HG02973 (cell line): ENCODE results near the gene CCDC187.
"Not testable (repeated sequence)": the region's sequence is repeated elsewhere in the genome, so short reads cannot be mapped to it uniquely, and the experiment has no call there.

Source experiments
- ATAC-seq: cut with Tn5 transposase; IDR thresholded peaks from one replicate; pipeline ENCODE4 v1.9.1; 2021; ENCODE audit warnings: moderate library complexity; ENCODE audit not compliant: unreplicated experiment

CCDC187 gene

DNA sequence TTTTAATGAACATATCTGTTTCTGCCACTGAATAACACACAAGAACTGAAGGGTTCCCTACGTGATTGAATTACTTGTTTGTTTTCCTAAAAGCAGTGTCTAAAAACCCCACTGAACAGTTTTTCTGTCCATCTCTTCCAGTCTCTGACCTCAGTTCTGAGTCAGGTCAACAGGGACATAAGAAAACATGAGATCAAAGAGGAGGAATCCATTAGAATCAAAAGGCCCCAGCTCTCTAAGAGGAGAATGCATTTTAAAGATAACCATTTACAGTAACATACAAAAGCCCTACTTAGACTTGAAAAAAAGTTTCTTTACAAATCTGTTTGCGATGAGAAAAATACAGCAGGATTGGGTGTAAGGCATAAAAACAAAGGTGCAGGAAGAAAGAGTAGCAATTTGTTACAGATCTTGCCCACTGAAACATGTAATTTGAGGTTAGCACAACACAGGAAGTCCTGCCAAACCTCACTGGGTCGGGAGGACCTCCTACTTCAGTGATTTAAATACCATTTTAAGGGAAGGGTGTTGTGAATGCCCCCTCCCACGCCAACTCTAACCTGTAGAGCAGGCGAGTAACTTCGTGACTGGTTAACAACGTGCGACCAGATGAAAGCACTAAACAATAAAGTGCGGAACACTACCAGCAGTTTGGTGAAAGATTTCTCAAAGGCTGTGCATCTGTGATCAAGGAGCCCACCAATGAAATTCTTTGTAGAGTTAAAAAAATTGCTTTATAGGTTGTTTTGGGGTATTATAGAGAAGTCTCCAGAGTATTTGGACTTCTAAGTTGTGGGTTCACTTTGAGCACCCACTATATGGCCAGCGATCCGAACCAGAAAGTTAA is 59.5 kb downstream of the CCDC187 start:
- no peak for ATAC-seq

DNA sequence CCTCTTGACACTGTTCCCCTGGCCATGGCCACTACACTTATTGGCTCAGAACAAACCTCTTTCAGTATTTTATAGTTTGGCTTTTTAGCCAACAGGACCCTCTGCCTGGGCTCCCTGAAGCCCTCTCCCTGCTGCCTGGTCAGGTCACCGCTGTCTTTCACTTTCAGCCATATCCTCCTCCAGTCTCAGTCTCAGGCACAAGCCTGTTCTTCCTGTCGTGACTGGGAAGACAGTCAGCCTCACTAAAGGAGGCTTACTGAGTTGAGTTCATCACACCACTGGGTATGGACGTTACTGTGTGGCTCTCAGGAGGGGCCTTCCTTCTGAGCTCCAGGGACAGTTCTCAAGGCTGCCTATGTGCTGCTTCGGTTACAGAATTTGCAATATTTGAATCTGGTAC is 60.3 kb downstream of the CCDC187 start:
- no peak for ATAC-seq

DNA sequence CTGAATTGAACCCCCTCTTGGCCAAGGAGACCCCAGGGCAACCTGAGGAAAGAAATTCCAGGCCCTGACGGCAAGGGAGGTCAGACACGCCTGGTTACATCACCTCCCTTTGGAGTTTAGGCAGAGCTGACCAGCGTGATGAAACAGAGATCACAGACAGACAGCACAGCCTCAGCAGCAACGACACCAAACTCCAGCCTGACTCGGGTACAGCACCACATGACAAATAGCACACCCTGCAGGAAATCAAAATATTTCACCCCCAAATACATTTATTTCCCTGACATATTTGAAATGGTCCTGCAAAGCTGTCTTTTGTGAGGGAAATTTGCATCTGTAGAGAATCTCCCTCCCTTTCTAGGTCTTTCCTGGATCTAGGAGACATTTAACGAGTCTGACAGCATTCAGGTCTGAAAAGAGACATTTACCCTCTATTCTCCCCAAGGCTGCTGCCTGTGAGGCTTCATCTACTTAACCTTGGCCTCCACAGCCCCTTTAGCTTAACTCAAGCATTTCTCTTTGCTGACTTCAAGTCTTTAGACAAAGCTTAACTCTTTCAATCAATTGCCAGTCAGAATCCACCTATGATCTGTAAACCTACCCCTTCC is 60.9 kb downstream of the CCDC187 start:
- ATAC-seq = no peak

DNA sequence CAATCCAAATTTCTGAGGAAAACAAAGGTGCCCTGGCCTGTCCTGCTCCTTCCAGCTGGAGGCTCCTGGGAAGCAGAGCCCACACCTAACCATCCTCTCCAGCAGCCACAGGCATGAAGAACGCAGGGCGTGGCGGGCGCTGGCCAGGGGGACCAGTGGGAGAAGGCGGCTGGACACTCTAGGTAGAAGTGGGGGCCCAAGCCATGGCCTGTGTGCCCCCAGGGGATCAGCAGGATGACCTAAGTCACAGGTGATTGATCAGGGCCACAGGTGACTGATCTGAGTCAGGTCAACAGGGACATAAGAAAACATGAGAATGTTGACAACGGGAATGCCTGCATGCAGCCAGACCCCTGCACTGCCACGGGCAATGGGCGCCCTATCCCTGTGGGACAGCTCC is 61.6 kb downstream of the CCDC187 start:
- ATAC-seq = no peak

DNA sequence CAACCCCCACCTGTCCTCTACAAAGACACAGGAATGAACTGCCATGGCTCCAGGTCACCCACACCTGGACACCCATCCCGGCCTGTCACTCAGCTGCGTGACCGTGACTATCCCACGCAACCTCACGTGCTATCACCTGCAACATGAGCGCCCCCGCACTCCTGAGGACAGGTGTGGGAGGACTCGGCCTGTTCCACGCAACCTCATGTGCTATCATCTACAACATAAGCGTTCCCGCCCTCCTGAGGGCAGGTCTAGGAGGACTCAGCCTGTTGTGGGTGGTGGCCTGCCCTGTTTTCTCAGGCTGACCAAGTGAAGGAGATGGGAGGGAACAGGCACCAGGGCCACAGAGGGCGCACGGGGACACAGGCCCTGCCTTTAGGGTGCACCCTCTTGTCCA is 62.4 kb downstream of the CCDC187 start:
- ATAC-seq = no peak

DNA sequence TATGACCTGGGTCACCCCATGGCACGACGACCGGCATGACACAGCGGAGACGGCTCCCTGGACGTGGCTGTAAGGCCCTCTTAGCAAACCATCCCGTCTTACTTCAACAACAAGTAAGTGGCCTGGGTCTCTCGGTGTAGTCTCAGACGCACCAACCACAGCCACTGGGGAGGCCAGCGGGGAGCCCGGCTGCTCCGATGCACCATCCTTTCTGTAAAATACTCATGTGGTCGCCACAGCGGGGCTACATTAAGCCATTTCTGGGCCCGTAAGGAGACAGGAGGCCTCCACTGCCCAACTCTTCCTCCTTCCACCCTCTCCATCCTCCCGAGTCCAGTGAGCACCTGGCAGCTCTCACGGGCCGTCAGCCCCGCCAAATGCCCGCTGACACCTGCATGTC is 63.0 kb downstream of the CCDC187 start:
- ATAC-seq = no peak

DNA sequence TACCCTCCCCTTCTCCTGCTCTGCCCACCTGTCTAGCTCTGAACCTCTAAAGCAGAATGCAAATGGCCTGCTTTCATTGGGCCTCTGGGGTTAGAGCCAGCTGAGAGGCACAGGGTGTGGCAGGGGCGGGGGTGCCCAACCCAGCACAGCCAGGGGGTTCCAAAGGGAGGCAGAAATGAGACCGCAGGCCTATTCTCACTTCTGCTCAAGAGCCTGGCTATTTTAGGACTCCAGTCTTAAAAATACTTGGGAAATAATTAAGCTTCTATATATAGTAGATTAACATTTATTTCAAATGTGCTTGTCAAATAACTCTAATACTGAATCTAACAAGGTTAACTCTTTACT is 63.9 kb downstream of the CCDC187 start:
- no peak for ATAC-seq

DNA sequence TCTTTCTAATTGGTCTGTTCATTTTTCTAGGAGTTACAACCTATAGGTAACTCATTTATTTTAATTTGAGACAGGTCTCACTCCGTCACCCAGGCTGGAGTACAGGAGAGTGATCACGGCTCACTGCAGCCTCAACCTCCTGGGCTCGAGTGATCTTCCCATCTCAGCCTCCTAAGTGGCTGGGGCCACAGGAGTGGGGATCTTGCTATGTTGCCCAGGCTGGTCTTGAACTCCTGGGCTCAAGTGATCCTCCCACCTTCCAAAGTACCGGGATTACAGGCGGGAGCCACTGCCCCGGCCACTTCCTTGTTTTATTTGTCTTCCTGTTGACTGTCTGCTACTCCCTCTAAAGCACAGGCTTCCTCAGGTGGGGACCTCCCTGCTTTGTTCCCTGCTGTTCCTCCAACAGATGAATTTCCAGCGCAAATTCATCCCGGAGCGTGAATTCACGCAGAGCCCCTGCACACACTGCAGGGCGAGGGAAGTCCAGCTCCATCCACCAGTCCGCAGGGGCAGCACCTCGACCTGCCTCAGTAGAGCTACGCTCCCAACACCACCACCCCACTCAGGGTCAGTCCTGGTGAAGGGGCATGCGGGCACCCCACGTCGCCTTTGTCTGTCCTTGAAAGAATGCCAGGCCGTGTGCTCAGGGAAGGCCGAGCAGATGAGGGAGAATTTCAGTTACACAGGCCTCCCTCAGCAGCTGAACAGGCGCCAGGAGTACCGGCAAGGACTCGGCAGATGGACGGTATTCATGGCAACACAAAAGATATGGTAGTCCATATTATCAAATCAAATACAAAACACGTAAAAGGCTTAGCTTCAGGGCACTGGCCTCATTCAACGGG is 64.5 kb downstream of the CCDC187 start:
- ATAC-seq = no peak

DNA sequence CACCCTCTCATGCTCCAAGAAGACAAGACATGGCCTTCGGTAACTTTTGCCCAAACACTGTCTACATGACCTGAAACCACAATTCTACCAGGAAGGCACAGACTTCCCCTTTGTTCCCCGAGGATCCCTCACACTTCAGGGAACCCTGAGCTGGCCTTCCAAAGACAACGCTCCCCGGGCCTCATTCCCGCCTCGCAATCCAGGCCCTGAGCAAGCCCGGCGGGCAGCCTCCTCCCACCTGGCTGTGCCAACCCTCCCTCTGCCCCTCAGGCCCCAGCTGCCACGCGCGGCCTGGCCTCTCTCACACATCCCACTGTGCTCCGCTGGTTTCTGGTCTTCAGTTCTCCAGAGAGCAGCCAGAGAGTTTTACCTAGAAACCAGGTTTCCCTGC is 65.6 kb downstream of the CCDC187 start:
- ATAC-seq = no peak

DNA sequence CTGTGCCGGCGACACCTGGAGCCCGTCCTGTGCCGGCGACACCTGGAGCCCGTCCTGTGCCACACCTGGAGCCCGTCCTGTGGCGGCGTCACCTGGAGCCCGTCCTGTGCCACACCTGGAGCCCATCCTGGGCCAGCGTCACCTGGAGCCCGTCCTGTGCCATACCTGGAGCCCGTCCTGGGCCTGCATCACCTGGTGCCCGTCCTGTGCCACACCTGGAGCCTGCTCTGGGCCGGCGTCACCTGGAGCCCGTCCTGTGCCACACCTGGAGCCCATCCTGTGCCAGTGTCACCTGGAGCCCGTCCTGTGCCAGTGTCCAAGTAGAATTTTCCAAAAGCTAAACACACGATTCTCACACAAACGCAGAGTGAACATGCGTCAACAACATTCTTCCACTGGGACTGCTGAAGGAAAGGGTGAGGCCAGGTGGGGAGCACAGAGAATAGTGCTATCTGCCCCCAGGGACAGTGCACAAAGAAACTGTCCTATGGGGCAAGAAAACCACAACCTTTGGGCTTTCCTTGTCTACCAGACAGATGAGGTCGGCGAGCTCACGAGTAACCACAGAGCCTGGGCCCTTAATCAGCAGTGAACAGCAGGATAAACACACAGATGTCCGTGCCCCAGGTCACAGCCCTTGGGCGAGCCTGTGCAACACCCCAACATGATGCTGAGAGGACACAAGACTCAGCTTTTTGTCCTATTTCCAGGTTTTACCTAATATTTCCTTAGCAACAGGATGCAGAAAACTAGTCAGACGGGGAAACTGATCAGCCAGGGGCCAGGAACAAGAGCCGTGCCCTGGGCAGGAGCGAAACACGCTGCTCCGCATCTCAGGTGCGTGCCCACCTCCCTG is 66.2 kb downstream of the CCDC187 start:
- ATAC-seq = no peak

DNA sequence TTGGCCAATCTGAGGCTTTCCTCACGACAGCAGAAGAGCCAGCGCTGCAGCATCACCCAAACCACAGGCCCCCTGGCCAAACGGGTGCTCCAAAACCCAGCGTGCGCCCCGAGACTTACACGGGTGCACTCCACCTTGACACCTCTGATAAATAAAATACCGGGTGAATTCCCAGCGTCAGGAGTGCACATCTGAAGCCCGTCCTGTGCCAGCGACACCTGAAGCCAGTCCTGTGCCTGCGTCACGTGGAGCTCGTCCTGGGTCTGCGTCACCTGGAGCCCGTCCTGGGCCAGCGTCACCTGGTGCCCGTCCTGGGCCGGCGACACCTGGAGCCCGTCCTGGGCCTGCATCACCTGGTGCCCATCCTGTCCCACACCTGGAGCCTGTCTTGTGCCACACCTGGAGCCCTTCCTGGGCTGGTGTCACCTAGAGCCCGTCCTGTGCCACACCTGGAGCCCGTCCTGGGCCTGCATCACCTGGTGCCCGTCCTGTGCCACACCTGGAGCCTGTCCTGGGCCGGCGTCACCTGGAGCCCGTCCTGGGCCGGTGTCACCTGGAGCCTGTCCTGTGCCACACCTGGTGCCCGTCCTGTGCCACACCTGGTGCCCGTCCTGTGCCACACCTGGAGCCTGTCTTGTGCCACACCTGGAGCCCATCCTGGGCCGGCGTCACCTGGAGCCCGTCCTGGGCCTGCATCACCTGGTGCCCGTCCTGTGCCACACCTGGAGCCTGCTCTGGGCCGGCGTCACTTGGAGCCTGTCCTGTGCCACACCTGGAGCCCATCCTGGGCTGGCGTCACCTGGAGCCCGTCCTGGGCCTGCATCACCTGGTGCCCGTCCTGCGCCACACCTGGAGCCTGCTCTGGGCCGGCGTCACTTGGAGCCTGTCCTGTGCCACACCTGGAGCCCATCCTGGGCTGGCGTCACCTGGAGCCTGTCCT is 67.2 kb downstream of the CCDC187 start:
- not testable (repeated sequence) for ATAC-seq

DNA sequence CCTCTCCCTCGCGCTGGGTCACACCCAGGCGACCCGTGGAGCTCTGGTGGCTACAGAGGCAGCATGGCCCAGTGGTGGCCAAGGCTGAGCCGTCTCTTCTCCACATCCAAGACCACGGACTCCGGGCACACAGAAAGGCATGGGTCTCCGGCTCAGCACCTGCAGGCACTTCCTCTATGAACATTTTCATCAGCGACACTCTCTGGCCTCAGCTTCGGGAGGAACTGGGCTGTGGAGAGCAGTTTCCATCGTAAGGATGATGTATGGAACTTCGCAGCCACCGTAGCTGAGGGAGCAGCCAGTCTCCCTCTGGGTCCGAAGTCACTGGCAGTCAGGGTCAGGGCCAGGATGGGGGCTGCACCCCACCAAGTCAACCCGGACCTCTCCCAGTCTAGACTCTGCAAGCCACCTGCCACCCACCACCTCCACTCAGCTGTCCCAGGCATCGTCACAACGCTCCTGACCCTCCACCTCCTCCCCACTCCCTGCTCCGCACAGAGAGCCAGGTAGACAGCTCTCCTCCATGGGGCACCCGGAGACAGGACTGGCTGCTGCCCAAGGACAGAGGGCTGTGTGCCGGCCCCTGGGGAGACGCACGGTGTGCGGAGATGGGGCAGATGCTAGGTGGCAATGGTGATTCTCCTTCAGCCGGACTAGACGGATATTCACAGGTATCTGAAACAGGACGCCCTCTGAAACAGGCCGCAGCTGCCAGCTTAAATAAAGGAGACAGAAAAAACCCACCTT is 68.0 kb downstream of the CCDC187 start:
- ATAC-seq = no peak

DNA sequence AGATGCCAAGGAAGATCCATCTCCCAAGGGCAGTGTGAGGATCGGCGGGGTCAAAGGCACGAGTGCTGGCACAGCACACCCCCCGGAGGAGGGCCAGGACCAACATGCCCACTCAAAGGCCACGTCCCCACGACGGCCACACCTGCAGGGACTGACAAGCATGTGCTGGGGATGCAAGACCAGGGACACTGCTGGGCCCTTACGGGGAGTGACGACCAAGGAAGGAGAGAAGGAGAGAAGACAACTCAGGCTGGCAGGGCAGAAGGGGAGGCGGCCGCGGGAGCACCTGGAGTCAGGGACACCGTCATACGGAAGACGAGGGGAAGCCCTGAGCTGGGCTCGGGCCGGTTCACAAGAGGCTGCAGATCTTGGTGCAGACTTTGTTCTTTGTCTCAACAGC is 68.7 kb downstream of the CCDC187 start:
- ATAC-seq = no peak

DNA sequence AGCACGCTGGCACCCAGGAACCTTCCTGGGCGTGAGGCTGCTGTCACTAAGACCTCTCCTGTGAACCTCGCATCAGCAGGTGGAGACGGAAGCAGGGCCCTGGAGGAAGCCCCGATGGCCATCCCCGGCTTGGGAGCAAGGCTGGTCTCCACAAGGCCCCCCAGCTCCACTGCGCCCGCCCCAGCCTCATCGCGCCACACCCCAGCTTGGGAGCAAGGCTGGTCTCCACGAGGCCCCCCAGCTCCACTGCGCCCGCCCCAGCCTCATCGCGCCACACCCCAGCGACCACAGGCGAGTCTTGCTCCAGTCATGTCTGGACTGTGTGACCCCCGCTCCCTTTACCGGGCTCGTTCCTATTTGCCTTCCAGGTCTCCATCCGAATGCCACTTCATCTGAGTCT is 69.3 kb downstream of the CCDC187 start:
- no peak for ATAC-seq

DNA sequence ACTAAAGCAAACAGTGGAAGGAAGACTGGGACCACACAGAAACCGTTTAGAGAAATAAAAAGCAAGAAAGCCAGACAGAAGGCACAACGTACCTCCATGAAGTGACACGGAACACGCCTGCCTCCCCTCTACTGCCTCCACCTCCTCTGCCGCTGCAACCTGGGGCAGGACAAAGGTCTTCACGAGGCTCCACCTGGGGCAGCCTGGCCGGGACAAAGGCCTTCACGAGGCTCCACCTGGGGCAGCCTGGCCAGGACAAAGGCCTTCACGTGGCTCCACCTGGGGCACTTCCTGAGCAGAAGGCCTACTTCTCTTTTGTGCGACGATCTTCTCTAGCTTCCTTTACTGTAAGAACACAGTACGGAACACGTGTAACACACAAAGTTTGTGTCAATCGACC is 70.0 kb downstream of the CCDC187 start:
- ATAC-seq = no peak

DNA sequence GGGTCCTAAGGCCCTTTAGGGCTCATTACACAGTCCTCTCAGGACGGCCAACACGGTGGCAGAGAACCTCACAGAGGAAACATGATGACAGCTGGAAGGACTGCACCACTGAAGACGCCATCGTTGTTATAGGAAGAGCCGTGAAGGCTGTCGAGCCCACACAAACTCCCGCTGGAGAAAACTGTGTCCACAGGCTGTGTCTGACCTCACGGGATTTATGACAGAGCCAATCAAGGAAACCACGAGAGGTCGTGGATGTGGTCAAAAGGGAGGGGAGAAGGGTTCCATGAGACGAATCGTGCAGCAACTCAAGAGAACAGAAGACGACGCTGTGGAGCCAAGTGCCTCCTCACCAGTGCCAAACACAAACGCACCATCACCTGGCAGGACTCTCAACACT is 70.5 kb downstream of the CCDC187 start:
- ATAC-seq = no peak

DNA sequence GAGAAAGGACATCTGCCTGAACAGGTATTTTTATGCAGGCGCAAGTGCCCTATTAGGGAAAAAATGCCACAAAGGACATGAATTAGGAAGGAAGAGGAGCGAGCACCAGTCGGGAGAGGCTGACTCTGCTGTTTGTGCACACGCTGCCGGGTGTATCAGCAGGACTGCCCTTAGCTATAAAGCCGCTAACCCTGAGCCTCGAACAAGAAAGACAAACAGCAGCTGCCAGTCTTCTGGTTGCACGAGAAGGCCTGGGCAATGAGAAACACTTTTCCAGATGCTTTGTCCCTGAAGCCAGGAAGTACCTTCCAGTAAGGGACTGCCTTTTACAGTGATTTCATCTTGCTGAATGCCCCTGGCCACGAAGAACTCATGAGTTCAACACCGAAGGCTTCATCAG is 70.9 kb downstream of the CCDC187 start:
- ATAC-seq = no peak

DNA sequence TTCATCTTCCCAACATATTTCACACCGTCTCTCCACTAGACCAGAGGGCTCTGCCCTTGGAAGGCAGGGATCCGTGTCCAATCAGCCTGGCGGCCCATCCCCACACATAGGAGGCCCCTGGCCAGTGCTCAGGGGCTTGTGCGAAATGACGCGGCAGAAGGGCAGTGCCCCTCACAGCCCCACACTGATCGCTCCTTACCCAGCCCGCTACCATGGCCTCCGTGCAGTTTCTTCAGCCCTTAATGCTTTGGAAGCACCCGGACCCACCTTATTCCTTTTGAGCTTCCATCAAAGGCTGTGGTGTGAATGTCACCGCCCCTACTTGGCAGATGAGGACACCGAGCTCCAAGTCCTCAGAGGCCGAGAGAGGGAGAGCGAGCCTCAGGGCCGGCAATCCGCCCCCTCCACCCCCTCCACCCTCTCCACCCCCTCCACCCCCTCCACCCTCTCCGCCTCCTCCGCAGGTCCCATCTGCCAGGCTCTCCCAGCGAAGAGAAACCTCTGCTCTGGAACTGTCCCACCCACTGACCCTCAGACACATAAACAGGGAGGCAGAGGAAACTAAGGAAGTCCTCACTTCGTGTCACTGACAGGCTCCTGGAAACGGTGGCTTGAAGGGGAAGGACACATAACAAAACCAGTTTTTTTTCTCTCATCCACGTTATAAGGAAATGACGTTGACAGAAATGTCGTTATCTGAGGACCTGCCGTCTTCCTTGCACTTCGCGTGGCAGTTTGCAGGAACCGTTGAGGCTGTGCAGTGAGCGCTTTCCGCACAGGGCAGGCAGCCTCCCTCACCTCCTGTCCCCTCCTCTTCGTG is 72.2 kb downstream of the CCDC187 start:
- ATAC-seq = no peak
